Esophagus muscularis mucosa (tissue), 4 donors: ENCODE data around the gene ERMARD. TPM values are rescaled to one million over a fixed set of nuclear protein-coding genes. Genes with fewer than 3 reads are reported as not detected.

Experiments used
- DNase-seq: peaks from one replicate; pipeline ENCODE4 v3.0.0-alpha.2; 2017; ENCODE audit errors: extremely low spot score
- H3K27ac ChIP-seq, 4 donors: fragments of 200-600 bp; sonication (generic); replicated peaks in 1 of 4; 1 replicate in 3 of 4; 2 replicates in 1 of 4; pipeline ENCODE4 v1.5.1; 2016 to 2019; ENCODE audit warnings: mild to moderate bottlenecking in 1 of 4
- H3K27me3 ChIP-seq, 4 donors: fragments of 200-600 bp; sonication (generic); one replicate each; pipeline versions ENCODE4 v1.5.1 to v1.6.0; 2016 to 2019
- H3K36me3 ChIP-seq, 4 donors: fragments of 200-600 bp; sonication (generic); one replicate each; pipeline ENCODE4 v1.5.1; 2016 to 2019
- H3K4me1 ChIP-seq, 4 donors: fragments of 200-600 bp; sonication (generic); one replicate each; pipeline ENCODE4 v1.5.1; 2016 to 2019
- H3K4me3 ChIP-seq, 4 donors: fragments of 200-600 bp; sonication (generic); 1 replicate in 2 of 4; 2 replicates in 2 of 4; pipeline ENCODE4 v1.5.1; 2016 to 2019; ENCODE audit warnings: mild to moderate bottlenecking in 4 of 4, moderate library complexity in 1 of 4
- H3K9me3 ChIP-seq, 4 donors: fragments of 200-600 bp; sonication (generic); 1 replicate in 3 of 4; 2 replicates in 1 of 4; pipeline ENCODE4 v1.5.1; 2016 to 2019
- CTCF ChIP-seq, 3 experiments: fragments of 200-600 bp in 2 of 3; fragments of 450-650 bp in 1 of 3; sonication (generic) in 2 of 3; IDR thresholded peaks; one replicate each; pipeline ENCODE4 v1.5.1; 2017 to 2019; ENCODE audit warnings: antibody characterized with exemption in 3 of 3, mild to moderate bottlenecking in 2 of 3, moderate library complexity in 1 of 3
- EP300 ChIP-seq: sonication (generic); formaldehyde crosslinking; IDR thresholded peaks from one replicate; pipeline ENCODE4 v1.6.1; 2017; ENCODE audit warnings: antibody characterized with exemption
- POLR2A ChIP-seq: fragments of 450-650 bp; IDR thresholded peaks from one replicate; pipeline ENCODE4 v1.6.1; 2017; ENCODE audit warnings: antibody characterized with exemption, moderate library complexity, mild to moderate bottlenecking, low read depth
- POLR2AphosphoS5 ChIP-seq, 2 donors: sonication (generic); formaldehyde crosslinking; IDR thresholded peaks; one replicate each; pipeline ENCODE4 v1.6.1; 2017; ENCODE audit warnings: antibody characterized with exemption in 2 of 2
- WGBS: methylation state at CpG from one replicate; pipeline ENCODE4 v1.1.5; 2018; 5-methylcytosine and 5-hydroxymethylcytosine counted together
- intact Hi-C: fragments of 100-400 bp; cut with DNase I; formaldehyde crosslinking; loops from one replicate; pipeline ENCODE4 v1.15.1; 2023
- total RNA-seq, 4 donors: library from RNA; depleted of rRNA; stranded (reverse); fragments of >200 nt; gene quantifications; one replicate each; pipeline versions ENCODE4 v1.1.0 to v1.2.1, GENCODE V29; 2016

The ERMARD gene
- total RNA-seq, 4 donors from 2014 or later = 9.6 to 13.3 (median 12.4) TPM

GRCh38 chr6:169795196-169795595 lies 43.8 kb downstream of the ERMARD start:
- DNase-seq = peak; percentile 89
- 74% methylated on average over 2 of the region's 2 CpGs for WGBS
- Histone ChIP-seq H3K4me1 (peaks cover 8 to 23% (median 17%) of the 10 kb centered on the region in 4 donors), H3K27ac (no peak overlapping the region), H3K27me3 (no peaks in the 10 kb centered on the region), H3K36me3 (no peaks in the 10 kb centered on the region), H3K9me3 (no peaks in the 10 kb centered on the region), H3K4me3 (no peak overlapping the region)
- TF ChIP-seq CTCF (IDR thresholded peaks at IDR 0.05) (no peak), POLR2AphosphoS5 (IDR thresholded peaks at IDR 0.05) (no peak), POLR2A (no peak), EP300 (no peak)
- intact Hi-C loops = no loop called here

- TF ChIP-seq CTCF (IDR thresholded peaks at IDR 0.05) (no peak), POLR2A (no peak), POLR2AphosphoS5 (IDR thresholded peaks at IDR 0.05) (no peak), EP300 (no peak)
- Histone ChIP-seq H3K27ac (no peak overlapping the region), H3K27me3 (peaks cover 0 to 7% (median 0%) of the 10 kb centered on the region in 4 donors), H3K9me3 (no peaks in the 10 kb centered on the region), H3K4me1 (peaks cover 0 to 20% (median 18%) of the 10 kb centered on the region in 4 donors), H3K36me3 (no peaks in the 10 kb centered on the region), H3K4me3 (no peak overlapping the region)
- WGBS = 85% methylated on average over 10 of the region's 10 CpGs
- DNase-seq = peak; percentile 70
- intact Hi-C loops = no loop called here
Measured at GRCh38 chr6:169798764-169799473, 47.5 kb downstream of the ERMARD start.

- Histone ChIP-seq H3K9me3 (no peaks in the 10 kb centered on the region), H3K36me3 (no peaks in the 10 kb centered on the region), H3K27me3 (peaks cover 0 to 12% (median 0%) of the 10 kb centered on the region in 4 donors), H3K27ac (peak overlapping the region in 2 of 4 donors; percentile 4 to 23), H3K4me1 (peaks cover 0 to 20% (median 18%) of the 10 kb centered on the region in 4 donors), H3K4me3 (no peak overlapping the region)
- no peak for TF ChIP-seq POLR2AphosphoS5 (IDR thresholded peaks at IDR 0.05)
- TF ChIP-seq CTCF (IDR thresholded peaks at IDR 0.05) = no peak
- TF ChIP-seq POLR2A = no peak
- TF ChIP-seq EP300 = no peak
- intact Hi-C loops = no loop called here
- 73% methylated on average over 7 of the region's 7 CpGs for WGBS
- peak; percentile 21 for DNase-seq
Measured at GRCh38 chr6:169799474-169799926, 48.1 kb downstream of the ERMARD start.

GRCh38 chr6:169800116-169800667 lies 48.8 kb downstream of the ERMARD start:
- WGBS = 66% methylated on average over 9 of the region's 9 CpGs

More at GRCh38 chr6:169800116-169800667, 48.8 kb downstream of the ERMARD start:
- Histone ChIP-seq H3K4me3 (no peak overlapping the region), H3K27ac (peak overlapping the region in 3 of 4 donors; percentile 4 to 52 (median 44)), H3K27me3 (peaks cover 0 to 18% (median 0%) of the 10 kb centered on the region in 4 donors), H3K36me3 (no peaks in the 10 kb centered on the region), H3K9me3 (no peaks in the 10 kb centered on the region), H3K4me1 (peaks cover 0 to 20% (median 18%) of the 10 kb centered on the region in 4 donors)
- intact Hi-C loops = no loop called here
- DNase-seq = peak; percentile 92
- no peak for TF ChIP-seq EP300
- TF ChIP-seq POLR2AphosphoS5 (IDR thresholded peaks at IDR 0.05) = peak in 1 of 2 donors; percentile 7
- no peak for TF ChIP-seq POLR2A
- no peak for TF ChIP-seq CTCF (IDR thresholded peaks at IDR 0.05)
